ENCODE measurements around the gene GRAP.

The GRAP gene

DNA sequence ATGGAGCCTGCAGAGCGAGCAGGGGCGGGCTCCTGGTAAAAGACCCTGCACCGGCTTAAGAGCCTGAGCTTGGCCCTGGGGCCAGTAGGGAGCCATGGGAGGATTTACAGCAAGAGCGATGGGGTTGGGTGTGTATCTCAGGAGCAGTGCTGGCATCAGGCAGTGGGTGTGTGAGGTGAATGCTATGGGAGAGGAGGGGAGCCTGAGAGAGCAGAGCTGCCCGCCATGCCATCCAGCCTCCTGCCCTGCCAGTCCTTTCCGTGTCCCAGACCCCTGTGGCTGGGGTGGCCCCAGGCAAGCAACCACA is 65.5 kb downstream of the GRAP start:
- TF ChIP-seq, protein P1, sequence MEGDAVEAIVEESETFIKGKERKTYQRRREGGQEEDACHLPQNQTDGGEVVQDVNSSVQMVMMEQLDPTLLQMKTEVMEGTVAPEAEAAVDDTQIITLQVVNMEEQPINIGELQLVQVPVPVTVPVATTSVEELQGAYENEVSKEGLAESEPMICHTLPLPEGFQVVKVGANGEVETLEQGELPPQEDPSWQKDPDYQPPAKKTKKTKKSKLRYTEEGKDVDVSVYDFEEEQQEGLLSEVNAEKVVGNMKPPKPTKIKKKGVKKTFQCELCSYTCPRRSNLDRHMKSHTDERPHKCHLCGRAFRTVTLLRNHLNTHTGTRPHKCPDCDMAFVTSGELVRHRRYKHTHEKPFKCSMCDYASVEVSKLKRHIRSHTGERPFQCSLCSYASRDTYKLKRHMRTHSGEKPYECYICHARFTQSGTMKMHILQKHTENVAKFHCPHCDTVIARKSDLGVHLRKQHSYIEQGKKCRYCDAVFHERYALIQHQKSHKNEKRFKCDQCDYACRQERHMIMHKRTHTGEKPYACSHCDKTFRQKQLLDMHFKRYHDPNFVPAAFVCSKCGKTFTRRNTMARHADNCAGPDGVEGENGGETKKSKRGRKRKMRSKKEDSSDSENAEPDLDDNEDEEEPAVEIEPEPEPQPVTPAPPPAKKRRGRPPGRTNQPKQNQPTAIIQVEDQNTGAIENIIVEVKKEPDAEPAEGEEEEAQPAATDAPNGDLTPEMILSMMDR (conservative IDR thresholded peaks at IDR 0.05) = no peak
- TF ChIP-seq ZFX (IDR thresholded peaks at IDR 0.05) = no peak
- H3K27ac ChIP-seq = no peak overlapping the region

DNA sequence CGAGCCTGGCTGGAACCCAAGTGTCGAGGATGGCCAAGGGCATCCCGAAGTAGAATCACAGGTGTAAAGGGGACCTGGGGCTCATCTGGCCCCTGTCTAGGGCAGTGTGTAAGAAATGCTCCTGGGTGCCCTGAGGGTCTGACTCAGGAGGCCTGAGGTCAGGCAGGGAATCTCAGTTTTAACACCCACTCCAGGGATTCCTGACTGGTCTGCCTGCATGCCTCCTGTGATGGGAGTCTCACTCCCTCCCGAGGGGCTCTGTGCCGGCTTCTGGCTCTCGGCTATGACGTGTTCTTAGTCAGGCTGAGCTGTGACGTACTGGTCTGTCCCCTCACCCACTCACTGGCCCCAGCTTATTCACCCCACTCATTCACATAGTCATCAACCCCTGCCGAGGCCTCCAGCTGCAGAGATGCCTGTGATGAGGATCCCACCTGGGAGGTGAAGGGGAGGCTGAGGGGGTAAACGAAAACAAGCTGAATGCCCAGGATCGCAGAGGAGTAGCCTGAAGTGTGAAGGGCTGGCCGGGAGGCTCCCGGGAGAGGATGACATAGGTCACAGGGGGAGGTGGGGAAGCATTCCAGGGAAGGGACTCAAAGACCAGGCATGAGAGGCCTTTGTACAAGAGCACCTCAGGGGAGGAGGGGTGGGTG is 65.9 kb downstream of the GRAP start:
- TF ChIP-seq, protein P1 (conservative IDR thresholded peaks at IDR 0.05) = no peak
- TF ChIP-seq ZFX (IDR thresholded peaks at IDR 0.05) = no peak
- no peak overlapping the region for H3K27ac ChIP-seq

DNA sequence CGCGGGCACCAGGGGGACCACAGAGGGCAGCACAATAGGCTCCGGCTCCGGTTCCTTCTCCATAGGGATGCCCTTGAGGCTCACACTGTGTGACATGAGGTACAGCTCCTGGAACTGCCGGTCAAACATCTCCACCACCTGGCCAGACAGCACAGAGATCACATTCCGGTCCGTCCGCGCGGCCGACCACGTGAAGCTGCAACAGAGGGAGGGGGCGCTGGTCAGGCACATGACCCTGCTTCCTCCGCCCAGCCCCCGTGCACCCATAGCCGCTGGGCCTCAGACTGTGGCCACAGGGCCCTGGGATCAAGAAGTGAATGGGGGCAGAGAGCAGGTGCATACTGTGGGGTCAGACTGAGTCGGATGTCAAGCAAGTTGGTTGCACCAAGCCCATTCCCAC is 68.1 kb downstream of the GRAP start:
- H3K27ac ChIP-seq = no peak overlapping the region
- no peak for TF ChIP-seq ZFX (IDR thresholded peaks at IDR 0.05)
- TF ChIP-seq, protein P1 (conservative IDR thresholded peaks at IDR 0.05) = no peak

DNA sequence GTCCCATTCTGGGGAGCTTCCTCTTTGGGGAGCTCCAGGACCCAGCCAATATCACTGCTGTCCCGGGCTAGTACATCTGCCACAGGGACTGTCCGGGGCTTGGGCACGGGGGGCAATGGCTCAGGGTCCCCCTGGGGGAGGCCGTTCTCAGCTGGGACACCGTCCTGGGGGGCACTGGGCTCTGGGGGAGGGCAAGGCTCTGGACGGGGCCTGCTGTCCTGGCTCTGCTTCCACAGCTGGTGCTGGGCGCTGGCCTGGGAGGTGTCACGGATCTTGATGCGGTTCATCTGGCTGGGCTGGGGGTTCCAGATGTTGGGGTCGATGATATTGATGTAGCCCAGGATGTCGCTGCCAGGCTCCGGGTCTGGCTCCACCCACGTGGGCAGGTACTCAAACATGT is 68.7 kb downstream of the GRAP start:
- no peak for TF ChIP-seq ZFX (IDR thresholded peaks at IDR 0.05)
- TF ChIP-seq, protein P1 (conservative IDR thresholded peaks at IDR 0.05) = no peak

DNA sequence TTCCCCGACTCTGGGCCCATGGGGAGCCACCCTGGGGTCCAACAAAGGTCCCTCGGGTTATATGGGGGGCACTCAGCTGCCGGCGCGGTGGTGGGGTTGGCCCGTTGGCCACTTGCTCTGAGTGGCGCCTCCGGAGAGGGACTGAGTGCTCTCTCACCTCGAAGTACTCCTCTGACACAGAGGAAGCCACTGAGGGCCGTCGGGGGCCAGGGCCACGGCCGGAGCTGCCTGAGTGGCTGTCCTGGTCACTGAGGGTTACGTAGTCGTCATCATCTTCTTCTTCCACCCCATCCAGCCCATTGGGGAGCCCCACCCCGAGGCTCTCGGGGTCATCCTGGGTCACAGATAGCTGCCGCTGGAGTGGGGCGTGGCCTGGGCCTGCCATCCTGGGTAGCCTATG is 69.1 kb downstream of the GRAP start:
- TF ChIP-seq, protein P1 (conservative IDR thresholded peaks at IDR 0.05) = no peak
- no peak for TF ChIP-seq ZFX (IDR thresholded peaks at IDR 0.05)
- no peak overlapping the region for H3K27ac ChIP-seq

More for the DNA sequence above, 68.7 kb downstream of the GRAP start:
- H3K27ac ChIP-seq = no peak overlapping the region

DNA sequence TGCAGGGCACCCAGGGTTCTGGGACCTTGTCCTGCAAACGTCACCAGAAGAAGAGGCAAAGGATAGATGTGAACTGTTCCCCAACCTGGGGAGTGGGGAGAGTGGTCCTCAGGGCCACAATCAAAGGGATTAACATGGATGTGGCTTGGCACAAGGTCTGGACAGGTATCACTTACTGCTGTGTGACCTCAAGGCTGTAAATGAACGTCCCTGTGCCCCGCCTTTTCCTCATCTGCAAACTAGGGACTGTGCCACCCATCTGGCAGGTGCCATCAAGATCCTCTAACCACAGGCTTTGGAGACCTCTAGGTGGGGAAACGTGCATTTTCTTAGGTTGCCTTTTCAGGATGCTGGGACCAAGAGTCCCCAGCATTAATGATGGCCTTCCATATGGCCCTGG is 69.7 kb downstream of the GRAP start:
- no peak overlapping the region for H3K27ac ChIP-seq
- TF ChIP-seq ZFX (IDR thresholded peaks at IDR 0.05) = no peak
- TF ChIP-seq, protein P1 (conservative IDR thresholded peaks at IDR 0.05) = no peak

DNA sequence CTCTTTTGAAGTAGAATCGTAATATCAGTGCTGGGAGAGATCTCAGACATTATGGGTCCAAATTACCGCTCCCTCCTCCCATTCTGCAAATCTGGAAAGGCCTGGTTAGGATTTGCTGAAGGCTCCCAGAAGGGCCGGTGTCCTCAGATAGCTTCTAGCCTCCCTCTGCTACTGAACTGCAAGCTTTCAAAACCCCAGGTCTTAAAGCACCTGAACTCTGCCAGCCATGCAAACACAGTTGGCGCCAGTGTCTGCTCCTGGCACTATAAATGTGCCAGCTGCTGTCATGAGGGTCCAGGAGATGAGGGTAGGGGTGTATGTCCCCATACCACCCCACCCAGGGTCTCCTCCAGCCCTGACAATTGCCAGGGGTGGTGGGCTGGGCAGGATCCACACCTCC is 70.6 kb downstream of the GRAP start:
- no peak overlapping the region for H3K27ac ChIP-seq
- no peak for TF ChIP-seq ZFX (IDR thresholded peaks at IDR 0.05)
- TF ChIP-seq, protein P1 (conservative IDR thresholded peaks at IDR 0.05) = no peak
